ENCODE measurements around the gene PSKH1. TPM values are rescaled to one million over a fixed set of nuclear protein-coding genes. Genes with fewer than 3 reads are reported as not detected.

The PSKH1 gene
- total RNA-seq, 1 experiment from 2014 or later: 24.2 TPM

DNA sequence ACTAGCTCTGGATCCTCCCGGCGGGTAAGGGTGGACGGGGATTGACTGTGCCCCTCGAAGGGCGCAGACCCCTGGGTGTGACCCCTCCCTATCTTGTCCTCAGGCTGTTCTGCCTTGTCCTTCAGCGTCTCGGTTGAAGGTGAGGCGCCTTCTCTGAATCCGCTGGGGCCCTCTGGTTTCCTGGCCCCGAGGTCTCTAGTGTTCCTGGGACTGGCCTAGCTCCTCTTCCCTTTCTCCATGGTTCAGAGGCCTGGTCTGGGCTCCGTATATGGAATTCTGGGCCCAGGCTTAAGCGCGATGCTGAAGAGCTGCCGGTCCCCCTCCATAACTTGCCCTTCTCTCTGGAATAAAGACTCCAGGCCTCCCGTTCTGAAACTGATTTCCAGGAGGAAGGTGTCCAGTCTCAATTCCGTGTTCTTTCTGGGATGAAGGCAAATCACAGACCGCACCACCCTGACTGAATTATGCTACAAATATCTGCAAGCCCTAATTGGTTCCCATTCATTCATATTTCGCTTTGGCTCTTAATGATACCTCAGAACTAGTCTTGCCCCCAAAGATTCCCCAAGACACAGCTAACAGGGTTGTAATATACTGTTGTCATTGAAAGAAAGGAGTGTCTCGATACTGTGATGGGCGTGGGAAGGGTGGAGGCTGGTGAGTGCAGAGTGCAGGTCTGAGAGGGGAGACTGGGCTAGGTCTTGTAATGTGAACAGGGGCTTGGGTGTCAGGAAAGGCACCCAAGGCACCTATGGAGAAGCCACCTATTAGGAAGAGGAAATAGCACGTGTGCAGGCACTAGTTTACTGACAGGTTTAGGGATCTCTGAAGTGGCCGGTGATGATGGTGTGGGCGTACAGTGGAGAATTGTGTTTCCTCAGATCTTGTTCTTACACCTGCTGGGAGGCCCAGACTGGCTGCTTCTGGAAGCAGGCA, 19.4 kb upstream of the PSKH1 start:
- TSS peak; percentile 50 for BruUV-seq (replicated peaks)
- peak overlapping the region; percentile 81 for H3K27ac ChIP-seq (ENCODE audit: low read depth, low read length, poor library complexity, severe bottlenecking)
- H3K27me3 ChIP-seq (replicated peaks; ENCODE audit: insufficient read depth, low read depth, low read length, poor library complexity): no peaks in the 10 kb centered on the region
- H3K36me3 ChIP-seq (ENCODE audit: insufficient read depth, low read length, poor library complexity, severe bottlenecking): peaks cover 35% of the 10 kb centered on the region
- TF ChIP-seq, protein P1, sequence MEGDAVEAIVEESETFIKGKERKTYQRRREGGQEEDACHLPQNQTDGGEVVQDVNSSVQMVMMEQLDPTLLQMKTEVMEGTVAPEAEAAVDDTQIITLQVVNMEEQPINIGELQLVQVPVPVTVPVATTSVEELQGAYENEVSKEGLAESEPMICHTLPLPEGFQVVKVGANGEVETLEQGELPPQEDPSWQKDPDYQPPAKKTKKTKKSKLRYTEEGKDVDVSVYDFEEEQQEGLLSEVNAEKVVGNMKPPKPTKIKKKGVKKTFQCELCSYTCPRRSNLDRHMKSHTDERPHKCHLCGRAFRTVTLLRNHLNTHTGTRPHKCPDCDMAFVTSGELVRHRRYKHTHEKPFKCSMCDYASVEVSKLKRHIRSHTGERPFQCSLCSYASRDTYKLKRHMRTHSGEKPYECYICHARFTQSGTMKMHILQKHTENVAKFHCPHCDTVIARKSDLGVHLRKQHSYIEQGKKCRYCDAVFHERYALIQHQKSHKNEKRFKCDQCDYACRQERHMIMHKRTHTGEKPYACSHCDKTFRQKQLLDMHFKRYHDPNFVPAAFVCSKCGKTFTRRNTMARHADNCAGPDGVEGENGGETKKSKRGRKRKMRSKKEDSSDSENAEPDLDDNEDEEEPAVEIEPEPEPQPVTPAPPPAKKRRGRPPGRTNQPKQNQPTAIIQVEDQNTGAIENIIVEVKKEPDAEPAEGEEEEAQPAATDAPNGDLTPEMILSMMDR (conservative IDR thresholded peaks at IDR 0.05; ENCODE audit: low read depth, low read length): no peak
- TF ChIP-seq EZH2 (IDR thresholded peaks at IDR 0.05; ENCODE audit: borderline replicate concordance, low read depth, low read length, poor library complexity, severe bottlenecking): no peak
- no peaks in the 10 kb centered on the region for H3K9me3 ChIP-seq (ENCODE audit: low read depth, low read length, poor library complexity, severe bottlenecking)
- peaks cover 13% of the 10 kb centered on the region for H3K4me1 ChIP-seq (ENCODE audit: insufficient read depth, low read length, poor library complexity, severe bottlenecking)
- ChIA-PET POLR2A (ENCODE audit: low non-redundant PET) (interaction anchor here (0.5 kb wide), 1 partner anchor 40 kb away, joined by 5 read pairs; no protein-coding TSS in a partner anchor), CTCF (interaction anchor here (0.5 to 2.1 kb wide), 3 partner anchors 10 to 1112 kb away, joined by 3 to 7 read pairs (median 3); partner anchors contain the start of gene NRN1L)
- peak overlapping the region; percentile 83 for H3K4me3 ChIP-seq (ENCODE audit: low read depth, low read length, poor library complexity, severe bottlenecking)
- intact Hi-C loops (cut with micrococcal nuclease; ENCODE audit: unreplicated experiment): no loop called here
- DNase-seq (ENCODE audit: low spot score): no peak

DNA sequence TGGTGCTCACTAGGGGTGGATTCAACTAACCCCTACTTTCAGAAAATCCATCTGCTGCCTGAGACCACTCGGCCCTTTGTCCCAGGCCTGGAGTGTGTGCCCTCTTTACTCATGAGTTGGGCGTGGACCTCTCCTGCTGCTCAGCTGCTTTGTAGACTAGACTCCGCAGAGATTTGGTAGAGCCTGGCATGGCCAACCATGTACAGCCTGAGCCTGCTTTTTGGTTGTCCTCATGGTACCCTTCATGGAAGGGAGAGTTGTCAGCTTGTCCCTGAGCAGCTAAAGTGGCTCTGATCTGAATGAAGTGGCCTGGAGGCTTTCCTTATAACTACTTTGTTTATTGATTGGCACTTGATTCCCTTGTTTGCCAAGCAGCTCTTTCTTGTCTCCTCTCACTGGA, 18.7 kb upstream of the PSKH1 start:
- CTCF ChIA-PET: interaction anchor here (1.0 to 2.1 kb wide), 2 partner anchors 10 to 58 kb away, joined by 3 to 7 read pairs; partner anchors contain the start of gene NRN1L
- POLR2A ChIA-PET (ENCODE audit: low non-redundant PET): no interaction called here
- no TSS peak for BruUV-seq (replicated peaks)
- peak overlapping the region; percentile 81 for H3K27ac ChIP-seq (ENCODE audit: low read depth, low read length, poor library complexity, severe bottlenecking)
- H3K4me1 ChIP-seq (ENCODE audit: insufficient read depth, low read length, poor library complexity, severe bottlenecking): peaks cover 13% of the 10 kb centered on the region
- H3K4me3 ChIP-seq (ENCODE audit: low read depth, low read length, poor library complexity, severe bottlenecking): peak overlapping the region; percentile 83
- TF ChIP-seq, protein P1 (conservative IDR thresholded peaks at IDR 0.05; ENCODE audit: low read depth, low read length): no peak
- TF ChIP-seq EZH2 (IDR thresholded peaks at IDR 0.05; ENCODE audit: borderline replicate concordance, low read depth, low read length, poor library complexity, severe bottlenecking): no peak
- no peaks in the 10 kb centered on the region for H3K27me3 ChIP-seq (replicated peaks; ENCODE audit: insufficient read depth, low read depth, low read length, poor library complexity)
- intact Hi-C loops (cut with micrococcal nuclease; ENCODE audit: unreplicated experiment): no loop called here
- no peaks in the 10 kb centered on the region for H3K9me3 ChIP-seq (ENCODE audit: low read depth, low read length, poor library complexity, severe bottlenecking)
- DNase-seq (ENCODE audit: low spot score): no peak
- H3K36me3 ChIP-seq (ENCODE audit: insufficient read depth, low read length, poor library complexity, severe bottlenecking): peaks cover 39% of the 10 kb centered on the region

DNA sequence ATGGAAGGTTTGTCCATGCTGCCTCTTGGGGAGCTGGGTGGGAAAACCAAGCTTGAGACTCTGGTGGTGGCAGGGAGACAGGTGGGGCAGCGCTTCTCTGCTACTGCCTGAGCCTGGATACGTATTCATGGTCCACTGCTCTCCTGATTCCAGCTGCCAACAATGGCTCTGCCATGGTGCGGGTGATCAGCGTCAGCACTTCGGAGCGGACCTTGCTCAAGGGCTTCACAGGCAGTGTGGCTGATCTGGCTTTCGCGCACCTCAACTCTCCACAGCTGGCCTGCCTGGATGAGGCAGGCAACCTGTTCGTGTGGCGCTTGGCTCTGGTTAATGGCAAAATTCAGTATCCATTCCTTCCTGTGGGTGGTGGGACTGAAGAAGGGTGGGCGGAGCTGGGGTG, 16.0 kb upstream of the PSKH1 start:
- TF ChIP-seq, protein P1 (conservative IDR thresholded peaks at IDR 0.05; ENCODE audit: low read depth, low read length): no peak
- no peak for TF ChIP-seq EZH2 (IDR thresholded peaks at IDR 0.05; ENCODE audit: borderline replicate concordance, low read depth, low read length, poor library complexity, severe bottlenecking)
- H3K27ac ChIP-seq (ENCODE audit: low read depth, low read length, poor library complexity, severe bottlenecking): no peak overlapping the region
- ChIA-PET POLR2A (ENCODE audit: low non-redundant PET) (no interaction called here), CTCF (no interaction called here)
- H3K36me3 ChIP-seq (ENCODE audit: insufficient read depth, low read length, poor library complexity, severe bottlenecking): peaks cover 57% of the 10 kb centered on the region
- BruUV-seq (replicated peaks): no TSS peak
- no peak for DNase-seq (ENCODE audit: low spot score)
- intact Hi-C loops (cut with micrococcal nuclease; ENCODE audit: unreplicated experiment): no loop called here
- H3K4me3 ChIP-seq (ENCODE audit: low read depth, low read length, poor library complexity, severe bottlenecking): no peak overlapping the region
- H3K27me3 ChIP-seq (replicated peaks; ENCODE audit: insufficient read depth, low read depth, low read length, poor library complexity): no peaks in the 10 kb centered on the region
- no peaks in the 10 kb centered on the region for H3K9me3 ChIP-seq (ENCODE audit: low read depth, low read length, poor library complexity, severe bottlenecking)
- H3K4me1 ChIP-seq (ENCODE audit: insufficient read depth, low read length, poor library complexity, severe bottlenecking): peaks cover 13% of the 10 kb centered on the region

All from A673 (cell line).